Osteocyte (in vitro differentiated cells): Measurements from ENCODE around the gene CACNA1C. TPM values are rescaled to one million over a fixed set of nuclear protein-coding genes. Genes with fewer than 3 reads are reported as not detected.
A peak's percentile ranks its signal among the peaks of the same experiment; 100 is the strongest.

Source experiments
- DNase-seq: peaks from one replicate; pipeline ENCODE4 v3.0.0; 2021; ENCODE audit warnings: mixed read lengths; ENCODE audit not compliant: unreplicated experiment; ENCODE audit errors: extremely low spot score
- H3K27ac Mint-ChIP-seq: one replicate; pipeline ENCODE4 v1.8.0; 2021; ENCODE audit warnings: mild to moderate bottlenecking, mixed read lengths; ENCODE audit not compliant: unreplicated experiment
- H3K27me3 Mint-ChIP-seq: one replicate; pipeline ENCODE4 v1.8.0; 2021; ENCODE audit warnings: mixed read lengths; ENCODE audit not compliant: unreplicated experiment
- H3K36me3 Mint-ChIP-seq: one replicate; pipeline ENCODE4 v1.8.0; 2021; ENCODE audit warnings: mixed read lengths; ENCODE audit not compliant: unreplicated experiment
- H3K4me1 Mint-ChIP-seq: one replicate; pipeline ENCODE4 v1.8.0; 2021; ENCODE audit warnings: mixed read lengths; ENCODE audit not compliant: unreplicated experiment
- H3K4me3 Mint-ChIP-seq: one replicate; pipeline ENCODE4 v1.8.0; 2021; ENCODE audit warnings: mild to moderate bottlenecking, moderate library complexity, mixed read lengths; ENCODE audit not compliant: unreplicated experiment
- H3K9me3 Mint-ChIP-seq: one replicate; pipeline ENCODE4 v1.8.0; 2021; ENCODE audit warnings: mixed read lengths; ENCODE audit not compliant: unreplicated experiment
- total RNA-seq: library from RNA; stranded (reverse); gene quantifications from 2 replicates; pipeline ENCODE4 v1.2.1, GENCODE V29; 2021
- TF ChIP-seq, protein P1 (sequence below): fragments of 200-600 bp; sonication (generic); IDR thresholded peaks from 2 replicates; pipeline ENCODE4 v1.5.0; 2021; ENCODE audit warnings: antibody characterized with exemption, mild to moderate bottlenecking, moderate library complexity

CACNA1C gene
- total RNA-seq, 1 donor from 2014 or later = 67.4 TPM

DNA sequence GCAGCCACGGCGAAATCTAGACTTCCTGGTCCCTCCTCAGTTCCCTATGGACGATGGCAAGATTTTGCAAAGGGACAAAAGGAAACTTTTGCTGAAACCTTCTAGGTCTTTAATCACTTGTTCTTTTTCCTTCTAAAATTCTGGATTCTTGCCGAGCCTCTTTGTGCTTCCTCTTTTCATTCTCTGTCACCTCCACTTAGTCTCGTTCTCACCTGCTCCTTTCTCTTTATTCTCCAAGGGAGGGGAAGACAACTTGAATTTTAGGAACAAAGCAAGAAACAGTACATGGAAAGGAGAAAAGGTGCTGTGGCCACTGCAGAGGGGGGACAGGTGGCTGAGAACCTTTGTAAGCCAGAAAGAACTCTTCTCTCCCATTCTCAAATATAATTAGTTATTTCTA is 194.8 kb downstream of the CACNA1C start:
- no peaks in the 10 kb centered on the region for H3K36me3 Mint-ChIP-seq
- DNase-seq = no peak
- no peak overlapping the region for H3K4me3 Mint-ChIP-seq
- TF ChIP-seq, protein P1, sequence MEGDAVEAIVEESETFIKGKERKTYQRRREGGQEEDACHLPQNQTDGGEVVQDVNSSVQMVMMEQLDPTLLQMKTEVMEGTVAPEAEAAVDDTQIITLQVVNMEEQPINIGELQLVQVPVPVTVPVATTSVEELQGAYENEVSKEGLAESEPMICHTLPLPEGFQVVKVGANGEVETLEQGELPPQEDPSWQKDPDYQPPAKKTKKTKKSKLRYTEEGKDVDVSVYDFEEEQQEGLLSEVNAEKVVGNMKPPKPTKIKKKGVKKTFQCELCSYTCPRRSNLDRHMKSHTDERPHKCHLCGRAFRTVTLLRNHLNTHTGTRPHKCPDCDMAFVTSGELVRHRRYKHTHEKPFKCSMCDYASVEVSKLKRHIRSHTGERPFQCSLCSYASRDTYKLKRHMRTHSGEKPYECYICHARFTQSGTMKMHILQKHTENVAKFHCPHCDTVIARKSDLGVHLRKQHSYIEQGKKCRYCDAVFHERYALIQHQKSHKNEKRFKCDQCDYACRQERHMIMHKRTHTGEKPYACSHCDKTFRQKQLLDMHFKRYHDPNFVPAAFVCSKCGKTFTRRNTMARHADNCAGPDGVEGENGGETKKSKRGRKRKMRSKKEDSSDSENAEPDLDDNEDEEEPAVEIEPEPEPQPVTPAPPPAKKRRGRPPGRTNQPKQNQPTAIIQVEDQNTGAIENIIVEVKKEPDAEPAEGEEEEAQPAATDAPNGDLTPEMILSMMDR = no peak
- H3K27me3 Mint-ChIP-seq = no peaks in the 10 kb centered on the region
- peaks cover 92% of the 10 kb centered on the region for H3K4me1 Mint-ChIP-seq
- H3K9me3 Mint-ChIP-seq = no peaks in the 10 kb centered on the region
- peak overlapping the region; percentile 55 for H3K27ac Mint-ChIP-seq

DNA sequence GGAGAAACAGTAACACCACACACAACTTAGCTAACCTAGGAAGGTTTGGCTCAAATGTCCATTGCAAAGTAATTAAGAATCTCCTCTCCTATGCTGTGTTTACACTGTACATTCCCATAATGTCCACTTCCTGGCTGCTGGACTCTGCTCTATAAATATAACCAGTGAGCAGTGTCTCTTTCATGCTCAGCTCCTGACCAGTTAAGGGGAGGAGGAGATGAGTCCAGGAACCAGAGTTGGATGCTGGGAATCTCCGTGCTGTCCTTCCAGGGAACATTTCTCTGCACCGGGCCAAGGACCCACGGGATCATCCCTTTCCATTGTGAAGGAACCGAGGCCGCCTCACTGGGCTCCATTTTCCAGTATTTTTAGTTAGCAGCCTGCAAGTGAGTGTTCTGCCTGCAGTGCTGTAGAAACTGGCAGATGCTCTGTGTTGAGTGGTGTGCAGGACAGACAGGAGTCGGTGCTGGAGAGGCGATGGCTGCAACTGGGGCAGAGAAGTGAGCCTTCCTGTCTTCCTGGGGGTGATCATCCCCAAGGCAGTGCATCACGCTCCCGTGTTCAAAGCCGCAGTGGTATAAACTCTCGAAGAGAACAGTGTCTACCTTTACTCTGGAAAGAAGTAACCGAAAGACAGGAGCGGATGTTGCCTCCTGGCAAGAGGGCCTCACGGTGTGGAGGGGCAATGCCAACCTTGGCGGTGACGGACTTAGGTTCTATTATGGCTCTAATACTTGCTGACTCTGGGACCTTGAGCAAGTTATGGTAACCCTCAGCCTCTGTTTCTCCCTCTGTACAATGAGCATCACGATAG is 195.5 kb downstream of the CACNA1C start:
- TF ChIP-seq, protein P1 = no peak
- H3K27ac Mint-ChIP-seq = peak overlapping the region; percentile 68
- DNase-seq = no peak
- no peaks in the 10 kb centered on the region for H3K27me3 Mint-ChIP-seq
- H3K36me3 Mint-ChIP-seq = no peaks in the 10 kb centered on the region
- H3K9me3 Mint-ChIP-seq = no peaks in the 10 kb centered on the region
- no peak overlapping the region for H3K4me3 Mint-ChIP-seq
- H3K4me1 Mint-ChIP-seq = peaks cover 92% of the 10 kb centered on the region

DNA sequence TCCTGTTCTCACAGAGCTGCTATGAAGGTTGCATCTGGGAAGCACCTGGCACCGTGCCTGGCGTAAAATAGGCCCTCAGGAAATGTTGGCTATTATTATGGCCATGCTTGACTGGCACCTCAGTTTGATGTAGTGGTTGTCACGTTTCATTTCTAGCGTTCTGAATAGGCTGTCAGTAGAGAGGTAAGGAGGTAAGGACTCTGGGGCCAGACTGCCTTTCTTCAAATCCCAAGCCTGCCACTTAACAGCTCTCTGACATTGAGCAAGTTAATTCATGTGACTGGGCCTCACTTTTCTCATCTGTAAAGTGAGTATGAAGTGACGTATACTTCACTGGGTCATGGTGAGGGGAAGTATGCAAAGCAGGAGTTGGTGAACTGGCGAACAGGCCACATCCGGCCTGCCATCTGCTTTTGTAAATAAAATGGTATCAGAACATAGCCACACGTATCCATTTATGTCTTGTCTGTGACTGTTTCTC is 196.2 kb downstream of the CACNA1C start:
- DNase-seq = no peak
- no peak overlapping the region for H3K4me3 Mint-ChIP-seq
- TF ChIP-seq, protein P1 = no peak
- peaks cover 88% of the 10 kb centered on the region for H3K4me1 Mint-ChIP-seq
- peak overlapping the region; percentile 68 for H3K27ac Mint-ChIP-seq
- no peaks in the 10 kb centered on the region for H3K9me3 Mint-ChIP-seq
- H3K27me3 Mint-ChIP-seq = no peaks in the 10 kb centered on the region
- H3K36me3 Mint-ChIP-seq = no peaks in the 10 kb centered on the region

DNA sequence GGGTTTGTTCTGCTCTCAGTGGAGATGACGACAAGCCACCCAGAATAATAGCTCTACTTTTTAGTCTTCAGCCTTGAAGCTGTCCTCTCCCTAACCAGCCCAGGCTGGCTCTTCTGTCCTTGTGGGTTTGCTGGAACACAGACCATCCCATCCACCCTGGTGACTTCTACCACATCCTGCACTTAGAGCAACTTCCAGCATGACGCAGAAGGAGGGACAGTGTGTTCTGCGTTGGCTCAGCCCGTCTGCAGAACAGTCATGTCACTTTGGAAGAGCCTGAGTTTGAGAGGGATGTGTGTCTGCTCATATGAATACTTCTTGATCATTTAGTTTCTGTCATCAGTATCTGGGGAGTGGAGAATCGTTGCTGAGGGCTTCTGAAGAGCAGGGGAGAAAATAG is 198.0 kb downstream of the CACNA1C start:
- no peak for DNase-seq
- Mint-ChIP-seq H3K27me3 (no peaks in the 10 kb centered on the region), H3K9me3 (no peaks in the 10 kb centered on the region), H3K36me3 (peaks cover 2% of the 10 kb centered on the region), H3K27ac (peak overlapping the region; percentile 5), H3K4me3 (no peak overlapping the region), H3K4me1 (peaks cover 70% of the 10 kb centered on the region)
- TF ChIP-seq, protein P1 = no peak

DNA sequence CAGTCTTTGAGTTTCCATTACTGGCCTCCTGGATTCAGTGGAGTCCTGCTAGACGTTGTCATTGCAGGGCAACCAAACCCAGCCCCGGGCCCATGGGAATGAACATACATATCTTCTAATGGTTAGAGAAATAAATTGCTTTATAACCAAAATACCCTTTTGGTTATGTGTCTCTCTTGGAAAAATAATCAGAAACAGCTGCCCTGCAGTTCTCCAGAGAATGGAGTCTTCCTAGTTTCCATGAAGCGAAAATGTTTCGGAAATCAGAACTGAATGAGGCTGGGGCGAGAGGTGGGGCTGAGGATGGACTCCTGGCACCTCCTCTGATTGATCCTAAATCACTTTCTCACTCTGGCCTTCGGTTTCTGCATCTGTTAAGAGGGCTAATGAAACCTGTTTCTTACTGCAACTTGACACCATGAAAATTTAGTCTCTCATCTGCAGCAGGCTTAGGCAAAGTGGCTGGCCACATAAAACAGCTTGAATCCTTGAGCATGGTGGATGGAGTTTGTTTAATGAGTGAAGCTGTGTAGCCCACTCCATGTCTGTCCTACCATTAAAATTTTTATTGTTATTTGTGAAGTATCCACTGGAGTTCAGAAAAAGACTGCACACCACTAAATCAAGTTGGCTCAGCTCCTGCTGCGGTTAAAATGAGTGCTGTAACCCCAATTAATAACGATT is 198.9 kb downstream of the CACNA1C start:
- peaks cover 69% of the 10 kb centered on the region for H3K4me1 Mint-ChIP-seq
- no peaks in the 10 kb centered on the region for H3K9me3 Mint-ChIP-seq
- no peak overlapping the region for H3K4me3 Mint-ChIP-seq

More for the DNA sequence above, 198.9 kb downstream of the CACNA1C start:
- no peak for DNase-seq
- H3K36me3 Mint-ChIP-seq = peaks cover 3% of the 10 kb centered on the region
- H3K27me3 Mint-ChIP-seq = no peaks in the 10 kb centered on the region
- TF ChIP-seq, protein P1 = no peak
- peak overlapping the region; percentile 81 for H3K27ac Mint-ChIP-seq
